HAP-1 (cell line): ENCODE data around the gene PQBP1.
A peak's percentile ranks its signal among the peaks of the same experiment; 100 is the strongest.

Experiments
- DNase-seq, 2 experiments: peaks; one replicate each; pipeline ENCODE4 v3.0.0-alpha.2; 2016 to 2020; ENCODE audit warnings: low spot score in 2 of 2
- H3K27me3 ChIP-seq: fragments of 250-450 bp; sonication (Bioruptor Pico); 2 replicates; pipeline ENCODE4 v1.5.1; 2020; ENCODE audit warnings: low read depth, mild to moderate bottlenecking, moderate library complexity
- H3K36me3 ChIP-seq: fragments of 250-450 bp; sonication (Bioruptor Pico); replicated peaks from 2 replicates; pipeline ENCODE4 v1.5.1; 2020; ENCODE audit warnings: mild to moderate bottlenecking
- H3K4me1 ChIP-seq: fragments of 250-450 bp; sonication (Bioruptor Pico); 2 replicates; pipeline ENCODE4 v1.5.1; 2020; ENCODE audit warnings: mild to moderate bottlenecking
- H3K4me3 ChIP-seq: fragments of 250-450 bp; sonication (Bioruptor Pico); 2 replicates; pipeline ENCODE4 v1.5.1; 2020; ENCODE audit warnings: mild to moderate bottlenecking, moderate library complexity
- H3K9me3 ChIP-seq: fragments of 250-450 bp; sonication (Bioruptor Pico); 2 replicates; pipeline ENCODE4 v1.5.1; 2020; ENCODE audit warnings: mild to moderate bottlenecking, moderate library complexity
- in situ Hi-C: fragments of 300-500 bp; cut with MboI; formaldehyde crosslinking; loops from 3 replicates; pipeline ENCODE4 v1.14.3; 2020; ENCODE audit warnings: low sequenced_read_pairs, inconsistent platforms, mixed read lengths

The PQBP1 gene

GRCh38 chrX:48905090-48905790 lies 7.5 kb downstream of the PQBP1 start:
- H3K4me1 ChIP-seq, result peaks cover 1% of the 10 kb centered on the region; the same call in 1 of the 2 replicates
- H3K36me3 ChIP-seq, result peaks cover 74% of the 10 kb centered on the region
- H3K9me3 ChIP-seq, result no peaks in the 10 kb centered on the region
- no peak for DNase-seq
- no peaks in the 10 kb centered on the region for H3K27me3 ChIP-seq
- in situ Hi-C loops, result no loop called here
- H3K4me3 ChIP-seq, result no peak overlapping the region

GRCh38 chrX:48908600-48908999 lies 10.9 kb downstream of the PQBP1 start:
- H3K27me3 ChIP-seq, result no peaks in the 10 kb centered on the region
- no peak for DNase-seq
- in situ Hi-C loops, result no loop called here
- no peaks in the 10 kb centered on the region for H3K9me3 ChIP-seq
- peaks cover 47% of the 10 kb centered on the region for H3K36me3 ChIP-seq
- H3K4me1 ChIP-seq, result peaks cover 11% of the 10 kb centered on the region
- H3K4me3 ChIP-seq, result no peak overlapping the region

- H3K4me1 ChIP-seq, result peaks cover 11% of the 10 kb centered on the region
- in situ Hi-C loops, result no loop called here
- DNase-seq, result no peak
- H3K4me3 ChIP-seq, result no peak overlapping the region
- H3K9me3 ChIP-seq, result no peaks in the 10 kb centered on the region
- H3K27me3 ChIP-seq, result no peaks in the 10 kb centered on the region
- peaks cover 46% of the 10 kb centered on the region for H3K36me3 ChIP-seq
Measured at GRCh38 chrX:48909703-48910294, 12.1 kb downstream of the PQBP1 start.

GRCh38 chrX:48910926-48911411 lies 13.2 kb downstream of the PQBP1 start:
- in situ Hi-C loops, result no loop called here
- H3K9me3 ChIP-seq, result no peaks in the 10 kb centered on the region
- no peak for DNase-seq

GRCh38 chrX:48911412-48912182 lies 13.9 kb downstream of the PQBP1 start, which contains the start of gene SLC35A2:
SLC35A2 (minus strand) TSS chrX:48911646; CDS start chrX:48911636, 10 bp downstream.
- Histone ChIP-seq H3K4me1 (peaks cover 11% of the 10 kb centered on the region), H3K4me3 (peak within 1 kb of the TSS; percentile 92), H3K9me3 (no peaks in the 10 kb centered on the region), H3K27me3 (no peaks in the 10 kb centered on the region), H3K36me3 (peaks cover 44% of the 10 kb centered on the region)
- in situ Hi-C loops, result no loop called here
- DNase-seq, result peak; percentile 82 to 92

More at GRCh38 chrX:48910926-48911411, 13.2 kb downstream of the PQBP1 start:
- Histone ChIP-seq H3K27me3 (no peaks in the 10 kb centered on the region), H3K36me3 (peaks cover 47% of the 10 kb centered on the region), H3K4me1 (peaks cover 11% of the 10 kb centered on the region), H3K4me3 (peak overlapping the region; percentile 92)

GRCh38 chrX:48913605-48914366 lies 16.1 kb downstream of the PQBP1 start:
- in situ Hi-C loops, result no loop called here
- H3K4me3 ChIP-seq, result no peak overlapping the region
- H3K27me3 ChIP-seq, result no peaks in the 10 kb centered on the region
- no peak for DNase-seq
- peaks cover 40% of the 10 kb centered on the region for H3K36me3 ChIP-seq
- no peaks in the 10 kb centered on the region for H3K9me3 ChIP-seq
- peaks cover 19% of the 10 kb centered on the region for H3K4me1 ChIP-seq

- H3K4me1 ChIP-seq, result peaks cover 26% of the 10 kb centered on the region
- peaks cover 34% of the 10 kb centered on the region for H3K36me3 ChIP-seq
- in situ Hi-C loops, result no loop called here
- H3K27me3 ChIP-seq, result no peaks in the 10 kb centered on the region
- H3K4me3 ChIP-seq, result no peak overlapping the region
- H3K9me3 ChIP-seq, result no peaks in the 10 kb centered on the region
- no peak for DNase-seq
Measured at GRCh38 chrX:48914593-48915493, 17.1 kb downstream of the PQBP1 start.

GRCh38 chrX:48917139-48918001 lies 19.6 kb downstream of the PQBP1 start:
- no peaks in the 10 kb centered on the region for H3K9me3 ChIP-seq
- DNase-seq, result peak; percentile 95 to 97
- no peaks in the 10 kb centered on the region for H3K27me3 ChIP-seq
- in situ Hi-C loops, result no loop called here
- H3K4me3 ChIP-seq, result peak overlapping the region; percentile 73
- H3K4me1 ChIP-seq, result peaks cover 17% of the 10 kb centered on the region
- peaks cover 29% of the 10 kb centered on the region for H3K36me3 ChIP-seq

GRCh38 chrX:48918301-48918642 lies 20.5 kb downstream of the PQBP1 start:
- peaks cover 38% of the 10 kb centered on the region for H3K36me3 ChIP-seq

GRCh38 chrX:48918643-48919340 lies 21.1 kb downstream of the PQBP1 start, which contains the start of gene PIM2:
PIM2 (minus strand) TSS chrX:48919024; CDS start chrX:48918834, 190 bp downstream.
- no peaks in the 10 kb centered on the region for H3K27me3 ChIP-seq
- H3K9me3 ChIP-seq, result no peaks in the 10 kb centered on the region
- peak; percentile 95 to 99 for DNase-seq
- peaks cover 16% of the 10 kb centered on the region for H3K4me1 ChIP-seq
- in situ Hi-C loops, result no loop called here
- H3K36me3 ChIP-seq, result peaks cover 40% of the 10 kb centered on the region
- H3K4me3 ChIP-seq, result peak within 1 kb of the TSS; percentile 73

More at GRCh38 chrX:48918301-48918642, 20.5 kb downstream of the PQBP1 start:
- H3K27me3 ChIP-seq, result no peaks in the 10 kb centered on the region
- H3K4me3 ChIP-seq, result peak overlapping the region; percentile 73
- peak in 1 of 2 experiments; percentile 27 for DNase-seq
- H3K4me1 ChIP-seq, result peaks cover 16% of the 10 kb centered on the region
- no peaks in the 10 kb centered on the region for H3K9me3 ChIP-seq
- in situ Hi-C loops, result no loop called here

- no peaks in the 10 kb centered on the region for H3K9me3 ChIP-seq
- peaks cover 41% of the 10 kb centered on the region for H3K36me3 ChIP-seq
- in situ Hi-C loops, result no loop called here
- peak in 1 of 2 experiments; percentile 4 for DNase-seq
- H3K4me3 ChIP-seq, result peak overlapping the region; percentile 73
- peaks cover 16% of the 10 kb centered on the region for H3K4me1 ChIP-seq
- H3K27me3 ChIP-seq, result no peaks in the 10 kb centered on the region
Measured at GRCh38 chrX:48919360-48919841, 21.7 kb downstream of the PQBP1 start.
